Upper lobe of left lung (tissue), 6 donors: Measurements from ENCODE around the gene TRIP10. TPM values are rescaled to one million over a fixed set of nuclear protein-coding genes. Genes with fewer than 3 reads are reported as not detected.

Experiments used
- ATAC-seq, 2 donors: fragments of 200-7000 bp; cut with Tn5 transposase; one replicate each; pipeline ENCODE4 v1.9.1; 2022; ENCODE audit warnings: mild to moderate bottlenecking in 2 of 2, moderate library complexity in 2 of 2; ENCODE audit not compliant: low FRiP score in 2 of 2
- DNase-seq, 2 donors: peaks; one replicate each; pipeline ENCODE4 v3.0.0-alpha.2; 2019 to 2020
- H3K27ac ChIP-seq, 4 donors: fragments of 200-600 bp; sonication (generic); one replicate each; pipeline ENCODE4 v1.5.1; 2016 to 2019
- H3K27me3 ChIP-seq, 4 donors: fragments of 200-600 bp; sonication (generic); one replicate each; pipeline ENCODE4 v1.5.1; 2017 to 2019
- H3K36me3 ChIP-seq, 4 donors: fragments of 200-600 bp; sonication (generic); one replicate each; pipeline ENCODE4 v1.5.1; 2016 to 2019
- H3K4me1 ChIP-seq, 4 donors: fragments of 200-600 bp; sonication (generic); one replicate each; pipeline ENCODE4 v1.5.1; 2018 to 2019
- H3K4me3 ChIP-seq, 4 donors: fragments of 200-600 bp; sonication (generic); one replicate each; pipeline ENCODE4 v1.5.1; 2017 to 2019; ENCODE audit warnings: mild to moderate bottlenecking in 2 of 4, moderate library complexity in 1 of 4
- H3K9me3 ChIP-seq, 4 donors: fragments of 200-600 bp; sonication (generic); one replicate each; pipeline ENCODE4 v1.5.1; 2018 to 2019
- CTCF ChIP-seq, 6 experiments: fragments of 450-650 bp in 4 of 6; fragments of 200-600 bp in 2 of 6; sonication (generic) in 2 of 6; IDR thresholded peaks; one replicate each; pipeline ENCODE4 v1.5.1; 2016 to 2019; ENCODE audit warnings: antibody characterized with exemption in 6 of 6
- EP300 ChIP-seq, 4 donors: sonication (generic); formaldehyde crosslinking; IDR thresholded peaks; one replicate each; pipeline ENCODE4 v1.5.1; 2017; ENCODE audit warnings: antibody characterized with exemption in 4 of 4, control low read depth in 2 of 4
- POLR2A ChIP-seq, 4 donors: fragments of 450-650 bp; IDR thresholded peaks; one replicate each; pipeline ENCODE4 v1.5.1; 2016 to 2017; ENCODE audit warnings: antibody characterized with exemption in 4 of 4, mild to moderate bottlenecking in 2 of 4
- POLR2AphosphoS5 ChIP-seq, 2 donors: sonication (generic); formaldehyde crosslinking; IDR thresholded peaks; one replicate each; pipeline ENCODE4 v1.5.1; 2017; ENCODE audit warnings: antibody characterized with exemption in 2 of 2
- WGBS, 2 donors: methylation state at CpG; one replicate each; pipeline ENCODE4 v1.1.5; 2017 to 2018; 5-methylcytosine and 5-hydroxymethylcytosine counted together
- total RNA-seq, 6 donors: library from RNA; depleted of rRNA in 4 of 6; stranded (reverse); fragments of >200 nt in 4 of 6; gene quantifications; one replicate each; pipeline versions ENCODE4 v1.1.0 to v1.2.1, GENCODE V29; 2016 to 2021
- donor health status: DM: no; HTN: no; CAD: no; lungs with moderate emphysema.
- donor health status: DM: no; HTN: yes; CAD: no; lungs with severe emphysema.

TRIP10 gene
- total RNA-seq, 6 donors from 2014 or later: 59.6 to 423 (median 74.3) TPM

- peak overlapping the region; percentile 61 to 83 (median 72) for H3K27ac ChIP-seq
- no peaks in the 10 kb centered on the region for H3K9me3 ChIP-seq
- TF ChIP-seq CTCF (IDR thresholded peaks at IDR 0.05) (no peak), EP300 (IDR thresholded peaks at IDR 0.05) (no peak), POLR2AphosphoS5 (IDR thresholded peaks at IDR 0.05) (peak in 1 of 2 donors; percentile 31), POLR2A (IDR thresholded peaks at IDR 0.05) (no peak)
- peak; percentile 66 to 80 for DNase-seq
- ATAC-seq: peak in 1 of 2 donors; percentile 38
- peaks cover 14 to 37% (median 25%) of the 10 kb centered on the region in 4 donors for H3K4me1 ChIP-seq
- H3K36me3 ChIP-seq: peaks cover 7 to 25% (median 19%) of the 10 kb centered on the region in 4 donors
- whole genome bisulfite sequencing, 2 donors: 29 to 36% methylated on average over 8 of the region's 8 CpGs
- H3K4me3 ChIP-seq: no peak overlapping the region
- no peaks in the 10 kb centered on the region for H3K27me3 ChIP-seq
These were observed 11.1 kb upstream of the TRIP10 start for GRCh38 chr19:6728346-6728745.

- peaks cover 7 to 33% (median 25%) of the 10 kb centered on the region in 4 donors for H3K36me3 ChIP-seq
- no peak for ATAC-seq
- 88 to 92% methylated on average over 19 to 23 of the region's 23 CpGs for WGBS, 2 donors
- H3K27ac ChIP-seq: peak overlapping the region; percentile 60 to 83 (median 76)
- peak in 1 of 2 donors; percentile 63 for DNase-seq
- H3K4me3 ChIP-seq: peak overlapping the region in 3 of 4 donors; percentile 26 to 44 (median 42)
- no peaks in the 10 kb centered on the region for H3K9me3 ChIP-seq
- no peak for TF ChIP-seq POLR2AphosphoS5 (IDR thresholded peaks at IDR 0.05)
- no peak for TF ChIP-seq POLR2A (IDR thresholded peaks at IDR 0.05)
- no peak for TF ChIP-seq EP300 (IDR thresholded peaks at IDR 0.05)
- TF ChIP-seq CTCF (IDR thresholded peaks at IDR 0.05): no peak
- no peaks in the 10 kb centered on the region for H3K27me3 ChIP-seq
- H3K4me1 ChIP-seq: peaks cover 13 to 30% (median 18%) of the 10 kb centered on the region in 4 donors
These were observed 9.8 kb upstream of the TRIP10 start for GRCh38 chr19:6729573-6730152.

- H3K27me3 ChIP-seq: no peaks in the 10 kb centered on the region
- H3K36me3 ChIP-seq: peaks cover 7 to 33% (median 25%) of the 10 kb centered on the region in 4 donors
- H3K9me3 ChIP-seq: no peaks in the 10 kb centered on the region
- H3K4me3 ChIP-seq: peak overlapping the region in 3 of 4 donors; percentile 26 to 44 (median 42)
- ATAC-seq (peak; percentile 87 to 91), DNase-seq (peak; percentile 97 to 98)
- no peak for TF ChIP-seq CTCF (IDR thresholded peaks at IDR 0.05)
- TF ChIP-seq EP300 (IDR thresholded peaks at IDR 0.05): peak in 1 of 4 donors; percentile 39
- TF ChIP-seq POLR2AphosphoS5 (IDR thresholded peaks at IDR 0.05): peak in 1 of 2 donors; percentile 43
- peak in 2 of 4 donors; percentile 26 to 38 for TF ChIP-seq POLR2A (IDR thresholded peaks at IDR 0.05)
- WGBS, 2 donors: 72 to 78% methylated on average over 23 to 24 of the region's 27 CpGs
- H3K27ac ChIP-seq: peak overlapping the region; percentile 60 to 83 (median 76)
- peaks cover 15 to 32% (median 19%) of the 10 kb centered on the region in 4 donors for H3K4me1 ChIP-seq
These were observed 9.2 kb upstream of the TRIP10 start for GRCh38 chr19:6730153-6730804.

GRCh38 chr19:6730941-6731670 lies 8.4 kb upstream of the TRIP10 start:
- Histone ChIP-seq H3K4me1 (peaks cover 22 to 41% (median 26%) of the 10 kb centered on the region in 4 donors), H3K9me3 (no peaks in the 10 kb centered on the region), H3K27ac (peak overlapping the region; percentile 60 to 83 (median 76)), H3K4me3 (peak overlapping the region in 1 of 4 donors; percentile 42), H3K36me3 (peaks cover 7 to 33% (median 25%) of the 10 kb centered on the region in 4 donors), H3K27me3 (no peaks in the 10 kb centered on the region)
- no peak for TF ChIP-seq POLR2A (IDR thresholded peaks at IDR 0.05)
- no peak for ATAC-seq
- DNase-seq: peak in 1 of 2 donors; percentile 82
- WGBS, 2 donors: 94 to 95% methylated on average over 16 to 29 of the region's 30 CpGs

GRCh38 chr19:6731822-6732221 lies 7.7 kb upstream of the TRIP10 start:
- H3K4me3 ChIP-seq: no peak overlapping the region
- DNase-seq (peak in 1 of 2 donors; percentile 74), ATAC-seq (no peak)
- peaks cover 26 to 48% (median 31%) of the 10 kb centered on the region in 4 donors for H3K4me1 ChIP-seq
- 83 to 94% methylated on average over 13 to 22 of the region's 22 CpGs for WGBS, 2 donors
- TF ChIP-seq POLR2A (IDR thresholded peaks at IDR 0.05) (no peak), EP300 (IDR thresholded peaks at IDR 0.05) (no peak), CTCF (IDR thresholded peaks at IDR 0.05) (no peak), POLR2AphosphoS5 (IDR thresholded peaks at IDR 0.05) (no peak)
- no peaks in the 10 kb centered on the region for H3K27me3 ChIP-seq
- no peaks in the 10 kb centered on the region for H3K9me3 ChIP-seq
- H3K27ac ChIP-seq: no peak overlapping the region
- H3K36me3 ChIP-seq: peaks cover 7 to 33% (median 25%) of the 10 kb centered on the region in 4 donors
